ENCODE measurements around the gene CD4.

- TF ChIP-seq, protein P1, sequence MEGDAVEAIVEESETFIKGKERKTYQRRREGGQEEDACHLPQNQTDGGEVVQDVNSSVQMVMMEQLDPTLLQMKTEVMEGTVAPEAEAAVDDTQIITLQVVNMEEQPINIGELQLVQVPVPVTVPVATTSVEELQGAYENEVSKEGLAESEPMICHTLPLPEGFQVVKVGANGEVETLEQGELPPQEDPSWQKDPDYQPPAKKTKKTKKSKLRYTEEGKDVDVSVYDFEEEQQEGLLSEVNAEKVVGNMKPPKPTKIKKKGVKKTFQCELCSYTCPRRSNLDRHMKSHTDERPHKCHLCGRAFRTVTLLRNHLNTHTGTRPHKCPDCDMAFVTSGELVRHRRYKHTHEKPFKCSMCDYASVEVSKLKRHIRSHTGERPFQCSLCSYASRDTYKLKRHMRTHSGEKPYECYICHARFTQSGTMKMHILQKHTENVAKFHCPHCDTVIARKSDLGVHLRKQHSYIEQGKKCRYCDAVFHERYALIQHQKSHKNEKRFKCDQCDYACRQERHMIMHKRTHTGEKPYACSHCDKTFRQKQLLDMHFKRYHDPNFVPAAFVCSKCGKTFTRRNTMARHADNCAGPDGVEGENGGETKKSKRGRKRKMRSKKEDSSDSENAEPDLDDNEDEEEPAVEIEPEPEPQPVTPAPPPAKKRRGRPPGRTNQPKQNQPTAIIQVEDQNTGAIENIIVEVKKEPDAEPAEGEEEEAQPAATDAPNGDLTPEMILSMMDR (IDR thresholded peaks at IDR 0.05): no peak
- TF ChIP-seq POLR2A (IDR thresholded peaks at IDR 0.05): no peak
Measured at GRCh38 chr12:6863586-6864321, 74.4 kb downstream of the CD4 start.
